HL-60 (cell line): Measurements from ENCODE around the gene PIK3C2B.

Source experiments
- DNase-seq, 2 experiments: peaks; one replicate each; pipeline ENCODE4 v3.0.0-alpha.2; 2010 to 2020; ENCODE audit warnings: low read depth in 1 of 2, low spot score in 1 of 2
- H3K27ac ChIP-seq: fragments of 250-450 bp; sonication (Bioruptor Pico); replicated peaks from 2 replicates; pipeline ENCODE4 v1.5.1; 2020; ENCODE audit warnings: mild to moderate bottlenecking, moderate library complexity
- H3K27me3 ChIP-seq: fragments of 250-450 bp; sonication (Bioruptor Pico); 2 replicates; pipeline ENCODE4 v1.5.1; 2021; ENCODE audit warnings: mild to moderate bottlenecking, moderate library complexity; ENCODE audit not compliant: insufficient read depth, poor library complexity, severe bottlenecking
- H3K4me3 ChIP-seq: replicated peaks from 2 replicates; pipeline ENCODE4 v1.5.1; 2011; ENCODE audit warnings: mild to moderate bottlenecking, control low read depth, low read length; ENCODE audit not compliant: insufficient read depth
- GABPA ChIP-seq: IDR thresholded peaks from 2 replicates; pipeline ENCODE4 v1.6.1; 2012; ENCODE audit warnings: low read depth
- POLR2AphosphoS5 ChIP-seq: IDR thresholded peaks from 2 replicates; pipeline ENCODE4 v1.6.1; 2012; ENCODE audit warnings: low read depth
- SPI1 ChIP-seq: IDR thresholded peaks from 2 replicates; pipeline ENCODE4 v1.6.1; 2012; ENCODE audit warnings: low read depth, mild to moderate bottlenecking, borderline replicate concordance
- TF ChIP-seq, protein P1 (sequence below): IDR thresholded peaks from 2 replicates; pipeline ENCODE4 v1.6.1; 2012; ENCODE audit warnings: low read depth; ENCODE audit not compliant: insufficient replicate concordance
- TF ChIP-seq, protein P2 (sequence below): IDR thresholded peaks from one replicate; pipeline ENCODE4 v1.5.1; 2011; ENCODE audit warnings: low read length, control low read depth, inconsistent platforms; ENCODE audit not compliant: insufficient read depth

PIK3C2B gene

DNA sequence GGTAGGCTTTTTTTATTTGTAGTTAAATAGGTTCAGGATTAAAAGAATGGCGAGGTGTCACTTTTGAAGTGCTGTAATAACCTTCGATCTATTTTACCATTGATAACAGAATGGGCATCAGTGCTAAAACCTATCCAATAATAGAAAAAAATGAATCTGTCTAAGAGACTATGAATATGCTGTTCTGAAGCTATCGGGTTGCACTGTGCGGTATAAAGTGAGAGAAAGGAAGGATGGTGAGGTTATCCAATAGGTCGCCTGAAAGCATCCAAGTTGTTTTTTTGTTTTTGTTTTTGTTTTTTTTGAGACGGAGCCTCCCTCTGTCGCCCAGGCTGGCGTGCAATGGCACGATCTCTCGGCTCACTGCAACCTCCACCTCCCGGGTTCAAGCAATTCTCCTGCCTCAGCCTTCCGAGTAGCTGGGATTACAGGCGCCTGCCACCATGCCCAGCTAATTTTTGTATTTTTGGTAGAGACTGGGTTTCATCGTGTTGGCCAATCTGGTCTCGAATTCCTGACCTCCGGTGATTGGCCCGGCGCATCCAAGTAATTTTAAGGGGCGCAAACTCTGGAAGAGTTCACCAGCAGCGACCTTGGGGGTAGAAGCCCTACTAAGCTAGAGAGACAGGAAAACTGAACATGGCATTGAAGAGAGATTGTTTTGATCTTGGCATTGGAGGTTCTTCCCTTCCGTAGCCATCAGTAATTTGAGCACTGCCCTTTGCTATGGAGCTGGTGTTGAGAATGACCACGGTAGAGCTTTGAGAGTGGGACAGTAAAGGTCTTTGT lies 12.9 kb upstream of the PIK3C2B start:
- TF ChIP-seq, protein P1, sequence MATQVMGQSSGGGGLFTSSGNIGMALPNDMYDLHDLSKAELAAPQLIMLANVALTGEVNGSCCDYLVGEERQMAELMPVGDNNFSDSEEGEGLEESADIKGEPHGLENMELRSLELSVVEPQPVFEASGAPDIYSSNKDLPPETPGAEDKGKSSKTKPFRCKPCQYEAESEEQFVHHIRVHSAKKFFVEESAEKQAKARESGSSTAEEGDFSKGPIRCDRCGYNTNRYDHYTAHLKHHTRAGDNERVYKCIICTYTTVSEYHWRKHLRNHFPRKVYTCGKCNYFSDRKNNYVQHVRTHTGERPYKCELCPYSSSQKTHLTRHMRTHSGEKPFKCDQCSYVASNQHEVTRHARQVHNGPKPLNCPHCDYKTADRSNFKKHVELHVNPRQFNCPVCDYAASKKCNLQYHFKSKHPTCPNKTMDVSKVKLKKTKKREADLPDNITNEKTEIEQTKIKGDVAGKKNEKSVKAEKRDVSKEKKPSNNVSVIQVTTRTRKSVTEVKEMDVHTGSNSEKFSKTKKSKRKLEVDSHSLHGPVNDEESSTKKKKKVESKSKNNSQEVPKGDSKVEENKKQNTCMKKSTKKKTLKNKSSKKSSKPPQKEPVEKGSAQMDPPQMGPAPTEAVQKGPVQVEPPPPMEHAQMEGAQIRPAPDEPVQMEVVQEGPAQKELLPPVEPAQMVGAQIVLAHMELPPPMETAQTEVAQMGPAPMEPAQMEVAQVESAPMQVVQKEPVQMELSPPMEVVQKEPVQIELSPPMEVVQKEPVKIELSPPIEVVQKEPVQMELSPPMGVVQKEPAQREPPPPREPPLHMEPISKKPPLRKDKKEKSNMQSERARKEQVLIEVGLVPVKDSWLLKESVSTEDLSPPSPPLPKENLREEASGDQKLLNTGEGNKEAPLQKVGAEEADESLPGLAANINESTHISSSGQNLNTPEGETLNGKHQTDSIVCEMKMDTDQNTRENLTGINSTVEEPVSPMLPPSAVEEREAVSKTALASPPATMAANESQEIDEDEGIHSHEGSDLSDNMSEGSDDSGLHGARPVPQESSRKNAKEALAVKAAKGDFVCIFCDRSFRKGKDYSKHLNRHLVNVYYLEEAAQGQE, result no peak
- TF ChIP-seq, protein P2, sequence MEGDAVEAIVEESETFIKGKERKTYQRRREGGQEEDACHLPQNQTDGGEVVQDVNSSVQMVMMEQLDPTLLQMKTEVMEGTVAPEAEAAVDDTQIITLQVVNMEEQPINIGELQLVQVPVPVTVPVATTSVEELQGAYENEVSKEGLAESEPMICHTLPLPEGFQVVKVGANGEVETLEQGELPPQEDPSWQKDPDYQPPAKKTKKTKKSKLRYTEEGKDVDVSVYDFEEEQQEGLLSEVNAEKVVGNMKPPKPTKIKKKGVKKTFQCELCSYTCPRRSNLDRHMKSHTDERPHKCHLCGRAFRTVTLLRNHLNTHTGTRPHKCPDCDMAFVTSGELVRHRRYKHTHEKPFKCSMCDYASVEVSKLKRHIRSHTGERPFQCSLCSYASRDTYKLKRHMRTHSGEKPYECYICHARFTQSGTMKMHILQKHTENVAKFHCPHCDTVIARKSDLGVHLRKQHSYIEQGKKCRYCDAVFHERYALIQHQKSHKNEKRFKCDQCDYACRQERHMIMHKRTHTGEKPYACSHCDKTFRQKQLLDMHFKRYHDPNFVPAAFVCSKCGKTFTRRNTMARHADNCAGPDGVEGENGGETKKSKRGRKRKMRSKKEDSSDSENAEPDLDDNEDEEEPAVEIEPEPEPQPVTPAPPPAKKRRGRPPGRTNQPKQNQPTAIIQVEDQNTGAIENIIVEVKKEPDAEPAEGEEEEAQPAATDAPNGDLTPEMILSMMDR, result no peak
- no peak for TF ChIP-seq SPI1
- Histone ChIP-seq H3K27ac (peak overlapping the region; percentile 74), H3K27me3 (no peaks in the 10 kb centered on the region), H3K4me3 (peak overlapping the region; percentile 51)
- peak; percentile 50 to 57 for DNase-seq

DNA sequence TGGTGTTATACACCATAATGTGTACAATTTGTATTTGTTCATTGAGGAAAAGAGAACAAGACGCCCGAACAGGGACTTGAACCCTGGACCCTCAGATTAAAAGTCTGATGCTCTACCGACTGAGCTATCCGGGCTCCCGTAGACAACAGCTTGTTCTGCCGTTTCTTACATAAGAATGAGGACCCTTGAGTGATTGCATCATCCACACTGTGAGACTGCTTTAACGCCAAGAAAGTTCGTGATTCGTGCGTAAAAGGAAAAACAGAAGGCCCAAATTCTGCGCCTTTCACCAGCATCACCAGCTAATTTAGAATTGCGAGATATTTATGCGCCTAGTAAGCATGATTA lies 12.3 kb upstream of the PIK3C2B start:
- no peak for TF ChIP-seq SPI1
- TF ChIP-seq POLR2AphosphoS5, result no peak
- TF ChIP-seq, protein P1, result no peak
- TF ChIP-seq GABPA, result no peak
- TF ChIP-seq, protein P2, result no peak
- peak; percentile 89 to 93 for DNase-seq

DNA sequence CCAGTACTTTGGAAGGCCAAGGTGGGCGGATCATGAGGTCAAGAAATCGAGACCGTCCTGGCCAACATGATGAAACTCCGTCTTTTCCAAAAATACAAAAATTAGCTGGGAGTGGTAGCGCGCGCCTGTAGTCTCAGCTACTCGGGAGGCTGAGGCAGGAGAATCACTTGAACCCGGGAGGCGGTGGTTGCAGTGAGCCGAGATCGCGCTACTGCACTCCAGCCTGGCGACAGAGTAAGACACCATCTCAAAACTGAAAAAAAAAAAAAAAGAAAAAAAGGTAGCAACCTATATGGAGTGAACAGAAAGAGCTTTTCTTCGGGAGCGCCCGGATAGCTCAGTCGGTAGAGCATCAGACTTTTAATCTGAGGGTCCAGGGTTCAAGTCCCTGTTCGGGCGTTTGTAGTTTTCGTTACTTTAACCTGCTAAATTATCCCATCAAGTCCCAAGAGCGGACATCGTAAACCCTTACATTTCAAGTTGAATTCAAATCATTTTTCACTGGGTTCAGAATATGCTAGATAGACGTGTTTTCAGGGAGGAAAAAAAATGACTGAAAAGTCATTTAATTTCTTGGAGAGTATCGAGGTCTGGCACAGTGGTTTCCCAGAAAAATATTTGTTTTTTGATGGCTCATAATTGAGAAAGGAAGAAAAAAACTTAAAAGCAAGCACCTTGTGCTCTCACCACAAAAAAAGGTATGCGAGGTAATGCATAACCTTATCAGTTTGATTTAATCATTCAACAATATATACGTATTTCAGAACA lies 11.8 kb upstream of the PIK3C2B start:
- Histone ChIP-seq H3K4me3 (peak overlapping the region; percentile 51), H3K27ac (peak overlapping the region; percentile 74), H3K27me3 (no peaks in the 10 kb centered on the region)
- DNase-seq, result peak; percentile 80 to 89
- TF ChIP-seq GABPA, result 0 out of 2 replicates have a peak, but pooled peaks have one; percentile 21
- TF ChIP-seq SPI1, result no peak

More for the DNA sequence above, 12.3 kb upstream of the PIK3C2B start:
- peak overlapping the region; percentile 74 for H3K27ac ChIP-seq
- peak overlapping the region; percentile 51 for H3K4me3 ChIP-seq
- no peaks in the 10 kb centered on the region for H3K27me3 ChIP-seq

DNA sequence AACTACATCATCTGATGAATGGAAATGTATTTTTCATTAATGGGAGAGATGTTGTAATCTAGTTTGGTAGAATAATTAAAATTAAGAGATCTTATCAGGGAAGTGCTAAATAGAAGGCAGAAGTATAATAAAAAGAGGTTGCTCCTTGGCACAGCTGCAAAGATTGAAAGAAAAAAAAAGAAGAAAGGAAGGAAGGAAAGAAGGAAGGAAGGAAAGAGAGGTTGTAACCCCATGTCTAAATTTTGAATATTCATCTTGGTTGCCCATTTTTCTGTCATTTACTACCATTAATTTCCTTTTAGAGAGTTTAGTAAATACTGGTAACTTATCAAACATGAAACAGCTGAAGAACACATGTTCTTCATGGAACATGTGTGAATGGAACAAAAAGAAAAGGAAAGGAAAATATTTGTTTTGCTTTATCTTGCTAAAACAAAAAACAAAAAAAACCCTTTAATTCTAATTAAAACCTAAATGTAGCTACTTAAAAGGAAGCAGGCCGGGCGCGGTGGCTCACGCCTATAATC lies 11.1 kb upstream of the PIK3C2B start:
- Histone ChIP-seq H3K27ac (peak overlapping the region; percentile 62), H3K4me3 (peak overlapping the region; percentile 51), H3K27me3 (no peaks in the 10 kb centered on the region)
- DNase-seq, result no peak
- TF ChIP-seq SPI1 (no peak), POLR2AphosphoS5 (no peak), GABPA (no peak)
- TF ChIP-seq, protein P2, result no peak
- TF ChIP-seq, protein P1, result no peak
